Lower leg skin (tissue), 3 donors: ENCODE data around the gene CTBP2.

Source experiments
- POLR2A ChIP-seq, 2 donors: fragments of 450-650 bp; IDR thresholded peaks; one replicate each; pipeline ENCODE4 v1.6.1; 2016 to 2017; ENCODE audit warnings: antibody characterized with exemption in 2 of 2, mild to moderate bottlenecking in 1 of 2, moderate library complexity in 1 of 2
- TF ChIP-seq, protein P1 (sequence below), 3 donors: fragments of 450-650 bp; IDR thresholded peaks; one replicate each; pipeline ENCODE4 v1.5.1; 2016; ENCODE audit warnings: antibody characterized with exemption in 3 of 3, mild to moderate bottlenecking in 3 of 3, moderate library complexity in 2 of 3

GRCh38 chr10:124997306-124997705 is 163.1 kb downstream of the CTBP2 start:
- TF ChIP-seq, protein P1, sequence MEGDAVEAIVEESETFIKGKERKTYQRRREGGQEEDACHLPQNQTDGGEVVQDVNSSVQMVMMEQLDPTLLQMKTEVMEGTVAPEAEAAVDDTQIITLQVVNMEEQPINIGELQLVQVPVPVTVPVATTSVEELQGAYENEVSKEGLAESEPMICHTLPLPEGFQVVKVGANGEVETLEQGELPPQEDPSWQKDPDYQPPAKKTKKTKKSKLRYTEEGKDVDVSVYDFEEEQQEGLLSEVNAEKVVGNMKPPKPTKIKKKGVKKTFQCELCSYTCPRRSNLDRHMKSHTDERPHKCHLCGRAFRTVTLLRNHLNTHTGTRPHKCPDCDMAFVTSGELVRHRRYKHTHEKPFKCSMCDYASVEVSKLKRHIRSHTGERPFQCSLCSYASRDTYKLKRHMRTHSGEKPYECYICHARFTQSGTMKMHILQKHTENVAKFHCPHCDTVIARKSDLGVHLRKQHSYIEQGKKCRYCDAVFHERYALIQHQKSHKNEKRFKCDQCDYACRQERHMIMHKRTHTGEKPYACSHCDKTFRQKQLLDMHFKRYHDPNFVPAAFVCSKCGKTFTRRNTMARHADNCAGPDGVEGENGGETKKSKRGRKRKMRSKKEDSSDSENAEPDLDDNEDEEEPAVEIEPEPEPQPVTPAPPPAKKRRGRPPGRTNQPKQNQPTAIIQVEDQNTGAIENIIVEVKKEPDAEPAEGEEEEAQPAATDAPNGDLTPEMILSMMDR (IDR thresholded peaks at IDR 0.05): no peak
- TF ChIP-seq POLR2A (IDR thresholded peaks at IDR 0.05): no peak
